GM19351 (cell line): ENCODE data around the gene ZNF688.

Experiments used
- ATAC-seq: cut with Tn5 transposase; IDR thresholded peaks from one replicate; pipeline ENCODE4 v1.9.1; 2021; ENCODE audit warnings: mild to moderate bottlenecking, moderate library complexity; ENCODE audit not compliant: unreplicated experiment

The ZNF688 gene

DNA sequence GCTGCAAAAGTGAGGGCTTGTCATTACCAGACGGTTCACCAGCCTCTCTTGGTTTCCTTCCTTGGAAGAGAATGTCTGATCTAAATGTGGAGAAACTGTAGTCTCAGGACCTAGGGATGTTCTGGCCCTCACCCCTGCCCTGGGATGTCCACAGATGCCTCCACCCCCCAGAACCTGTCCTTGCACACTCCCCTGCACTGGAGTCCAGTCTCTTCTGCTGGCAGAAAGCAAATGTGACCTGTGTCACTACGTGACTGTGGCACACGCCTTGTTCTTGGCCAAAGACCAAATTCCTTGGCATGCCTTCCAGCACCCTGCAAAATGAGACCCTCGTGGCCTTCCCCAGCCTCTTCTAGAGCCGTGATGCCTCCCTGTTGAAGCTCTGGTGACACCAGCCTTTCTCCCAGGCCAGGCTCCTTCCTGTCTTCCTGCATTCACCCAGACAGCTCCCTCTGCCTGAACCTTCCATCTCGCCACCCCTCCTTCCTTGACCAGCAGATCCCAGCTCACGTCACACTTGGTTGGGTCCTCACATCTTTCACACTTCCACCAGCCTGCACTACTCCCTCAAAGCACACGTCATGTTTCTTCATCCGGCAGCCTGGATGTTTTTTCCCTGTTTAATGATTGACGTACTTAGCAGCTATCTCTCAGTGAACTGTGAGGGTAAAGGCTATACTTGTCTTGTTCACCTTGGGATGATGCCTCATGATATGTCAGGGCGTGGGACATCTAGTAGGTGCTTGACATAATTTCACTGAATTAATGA, 49.5 kb downstream of the ZNF688 start:
- ATAC-seq: no peak

DNA sequence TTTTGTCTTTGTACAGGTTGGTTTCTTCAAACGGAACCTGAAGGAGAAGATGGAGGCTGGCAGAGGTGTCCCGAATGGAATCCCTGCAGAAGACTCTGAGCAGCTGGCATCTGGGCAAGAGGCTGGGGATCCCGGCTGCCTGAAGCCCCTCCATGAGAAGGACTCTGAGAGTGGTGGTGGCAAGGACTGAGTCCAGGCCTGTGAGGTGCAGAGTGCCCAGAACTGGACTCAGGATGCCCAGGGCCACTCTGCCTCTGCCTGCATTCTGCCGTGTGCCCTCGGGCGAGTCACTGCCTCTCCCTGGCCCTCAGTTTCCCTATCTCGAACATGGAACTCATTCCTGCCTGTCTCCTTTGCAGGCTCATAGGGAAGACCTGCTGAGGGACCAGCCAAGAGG, 50.0 kb downstream of the ZNF688 start:
- ATAC-seq: no peak
